Loucy (cell line): ENCODE measurements around the gene ING5.
"Not testable (repeated sequence)": the region's sequence is repeated elsewhere in the genome, so short reads cannot be mapped to it uniquely, and the experiment has no call there.

ENCODE experiments used
- H2AFZ ChIP-seq: fragments of 200-600 bp; sonication (generic); 2 replicates; pipeline ENCODE4 v1.6.0; 2016; ENCODE audit warnings: antibody characterized with exemption, mild to moderate bottlenecking, low read length, moderate library complexity
- H3F3A ChIP-seq: fragments of 200-600 bp; 2 replicates; pipeline ENCODE4 v1.6.0; 2016; ENCODE audit warnings: antibody characterized with exemption, low read depth, mild to moderate bottlenecking
- H3K27me3 ChIP-seq: fragments of 200-600 bp; sonication (generic); 2 replicates; pipeline ENCODE4 v1.6.1; 2014; ENCODE audit warnings: low read length, mild to moderate bottlenecking; ENCODE audit not compliant: insufficient read depth, poor library complexity, severe bottlenecking
- H3K36me3 ChIP-seq: fragments of 200-600 bp; sonication (generic); 2 replicates; pipeline ENCODE4 v1.6.1; 2016; ENCODE audit warnings: low read length; ENCODE audit not compliant: insufficient read depth
- H3K4me1 ChIP-seq: fragments of 200-600 bp; sonication (generic); 2 replicates; pipeline ENCODE4 v1.5.1; 2014; ENCODE audit warnings: low read length, mild to moderate bottlenecking; ENCODE audit not compliant: insufficient read depth, poor library complexity, severe bottlenecking
- H3K4me2 ChIP-seq: fragments of 200-600 bp; sonication (generic); 2 replicates; pipeline ENCODE4 v1.6.0; 2014; ENCODE audit warnings: antibody characterized with exemption, low read length, low read depth, mild to moderate bottlenecking; ENCODE audit not compliant: poor library complexity, severe bottlenecking
- H3K4me3 ChIP-seq: fragments of 200-600 bp; sonication (generic); 2 replicates; pipeline ENCODE4 v1.5.1; 2014; ENCODE audit warnings: low read length, mild to moderate bottlenecking, mixed read lengths; ENCODE audit not compliant: poor library complexity, severe bottlenecking
- H3K79me2 ChIP-seq: fragments of 200-600 bp; sonication (generic); 2 replicates; pipeline ENCODE4 v1.6.1; 2014; ENCODE audit warnings: low read length; ENCODE audit not compliant: insufficient read depth
- H3K9ac ChIP-seq: fragments of 200-600 bp; sonication (generic); 2 replicates; pipeline ENCODE4 v1.6.0; 2014; ENCODE audit warnings: mild to moderate bottlenecking, low read depth, low read length, moderate library complexity; ENCODE audit not compliant: poor library complexity, severe bottlenecking
- H3K9me2 ChIP-seq: fragments of 200-600 bp; sonication (generic); replicated peaks from 2 replicates; pipeline ENCODE4 v1.6.1; 2016; ENCODE audit warnings: low read depth, low read length, mixed read lengths
- H3K9me3 ChIP-seq: fragments of 200-600 bp; sonication (generic); 2 replicates; pipeline ENCODE4 v1.6.1; 2014; ENCODE audit warnings: mild to moderate bottlenecking, antibody characterized with exemption, low read length, low read depth; ENCODE audit not compliant: insufficient read depth
- H4K20me1 ChIP-seq: fragments of 200-600 bp; sonication (generic); 2 replicates; pipeline ENCODE4 v1.6.0; 2014; ENCODE audit warnings: antibody characterized with exemption, low read length, mild to moderate bottlenecking; ENCODE audit not compliant: insufficient read depth, poor library complexity, severe bottlenecking
- EZH2phosphoT487 ChIP-seq: fragments of 200-600 bp; IDR thresholded peaks from 2 replicates; pipeline ENCODE4 v1.6.1; 2018; ENCODE audit warnings: antibody characterized with exemption, mild to moderate bottlenecking, moderate library complexity, borderline replicate concordance
- TF ChIP-seq, protein P1 (sequence below): fragments of 200-600 bp; sonication (generic); conservative IDR thresholded peaks from 2 replicates; pipeline ENCODE4 v1.5.1; 2014; ENCODE audit warnings: mild to moderate bottlenecking, antibody characterized with exemption, low read length

The ING5 gene

DNA sequence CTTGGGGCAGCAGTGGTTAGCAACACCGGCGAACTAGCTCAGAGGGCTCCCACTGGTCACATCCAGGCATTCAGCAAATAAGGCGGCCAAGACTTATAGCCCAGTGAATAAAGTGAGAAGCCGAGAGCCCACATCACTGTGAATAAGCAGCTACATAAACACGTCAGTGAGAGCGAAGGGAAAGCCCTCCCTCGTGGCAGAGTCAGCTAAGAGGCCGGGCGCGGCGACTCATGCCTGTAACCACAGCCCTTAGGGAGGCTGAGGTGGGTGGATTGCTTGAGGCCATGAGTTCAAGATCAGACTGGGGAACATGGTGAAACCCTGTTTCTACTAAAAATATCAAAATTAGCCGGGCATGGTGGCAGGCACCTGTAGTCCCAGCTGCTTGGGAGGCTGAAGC is 37.8 kb downstream of the ING5 start:
- Histone ChIP-seq H3K4me1 (peaks cover 49% of the 10 kb centered on the region), H3K27me3 (no peaks in the 10 kb centered on the region), H3K79me2 (peaks cover 6% of the 10 kb centered on the region; the same call in 1 of the 2 replicates), H3F3A (no peaks in the 10 kb centered on the region), H3K9ac (no peak overlapping the region), H4K20me1 (peaks cover 2% of the 10 kb centered on the region), H2AFZ (no peak overlapping the region), H3K9me3 (no peaks in the 10 kb centered on the region), H3K4me2 (no peak overlapping the region), H3K4me3 (no peak overlapping the region), H3K9me2 (no peaks in the 10 kb centered on the region), H3K36me3 (peaks cover 2% of the 10 kb centered on the region; the same call in 1 of the 2 replicates)
- TF ChIP-seq EZH2phosphoT487: no peak
- TF ChIP-seq, protein P1, sequence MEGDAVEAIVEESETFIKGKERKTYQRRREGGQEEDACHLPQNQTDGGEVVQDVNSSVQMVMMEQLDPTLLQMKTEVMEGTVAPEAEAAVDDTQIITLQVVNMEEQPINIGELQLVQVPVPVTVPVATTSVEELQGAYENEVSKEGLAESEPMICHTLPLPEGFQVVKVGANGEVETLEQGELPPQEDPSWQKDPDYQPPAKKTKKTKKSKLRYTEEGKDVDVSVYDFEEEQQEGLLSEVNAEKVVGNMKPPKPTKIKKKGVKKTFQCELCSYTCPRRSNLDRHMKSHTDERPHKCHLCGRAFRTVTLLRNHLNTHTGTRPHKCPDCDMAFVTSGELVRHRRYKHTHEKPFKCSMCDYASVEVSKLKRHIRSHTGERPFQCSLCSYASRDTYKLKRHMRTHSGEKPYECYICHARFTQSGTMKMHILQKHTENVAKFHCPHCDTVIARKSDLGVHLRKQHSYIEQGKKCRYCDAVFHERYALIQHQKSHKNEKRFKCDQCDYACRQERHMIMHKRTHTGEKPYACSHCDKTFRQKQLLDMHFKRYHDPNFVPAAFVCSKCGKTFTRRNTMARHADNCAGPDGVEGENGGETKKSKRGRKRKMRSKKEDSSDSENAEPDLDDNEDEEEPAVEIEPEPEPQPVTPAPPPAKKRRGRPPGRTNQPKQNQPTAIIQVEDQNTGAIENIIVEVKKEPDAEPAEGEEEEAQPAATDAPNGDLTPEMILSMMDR: no peak

DNA sequence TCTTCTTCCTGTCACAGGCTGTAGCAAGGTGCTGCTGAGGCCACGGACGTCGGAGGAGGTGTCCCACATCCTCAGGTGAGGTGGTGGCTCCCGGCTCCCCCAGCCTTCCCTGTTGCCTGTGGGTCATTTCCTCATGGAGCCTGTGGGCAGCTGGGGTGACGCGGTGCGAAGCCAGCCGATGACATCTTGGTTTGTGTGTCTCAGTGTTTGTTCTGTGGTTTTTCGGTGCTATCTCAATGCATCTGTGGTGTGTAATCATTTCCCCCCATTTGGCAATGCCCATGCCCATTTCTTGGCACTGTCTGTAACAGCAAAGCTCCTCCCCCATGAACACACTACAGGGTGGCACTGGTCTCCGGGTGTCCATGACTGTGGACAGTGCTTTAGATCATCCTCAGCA is 39.2 kb downstream of the ING5 start:
- Histone ChIP-seq H3K9me3 (no peaks in the 10 kb centered on the region), H3K4me2 (peak overlapping the region; percentile 44), H3K4me1 (peaks cover 43% of the 10 kb centered on the region), H3K79me2 (no peaks in the 10 kb centered on the region), H3K36me3 (peaks cover 3% of the 10 kb centered on the region; the same call in 1 of the 2 replicates), H3K9me2 (no peaks in the 10 kb centered on the region), H3F3A (no peaks in the 10 kb centered on the region), H2AFZ (no peak overlapping the region), H3K9ac (no peak overlapping the region), H3K27me3 (no peaks in the 10 kb centered on the region), H3K4me3 (no peak overlapping the region), H4K20me1 (no peaks in the 10 kb centered on the region)
- no peak for TF ChIP-seq EZH2phosphoT487
- TF ChIP-seq, protein P1: no peak

DNA sequence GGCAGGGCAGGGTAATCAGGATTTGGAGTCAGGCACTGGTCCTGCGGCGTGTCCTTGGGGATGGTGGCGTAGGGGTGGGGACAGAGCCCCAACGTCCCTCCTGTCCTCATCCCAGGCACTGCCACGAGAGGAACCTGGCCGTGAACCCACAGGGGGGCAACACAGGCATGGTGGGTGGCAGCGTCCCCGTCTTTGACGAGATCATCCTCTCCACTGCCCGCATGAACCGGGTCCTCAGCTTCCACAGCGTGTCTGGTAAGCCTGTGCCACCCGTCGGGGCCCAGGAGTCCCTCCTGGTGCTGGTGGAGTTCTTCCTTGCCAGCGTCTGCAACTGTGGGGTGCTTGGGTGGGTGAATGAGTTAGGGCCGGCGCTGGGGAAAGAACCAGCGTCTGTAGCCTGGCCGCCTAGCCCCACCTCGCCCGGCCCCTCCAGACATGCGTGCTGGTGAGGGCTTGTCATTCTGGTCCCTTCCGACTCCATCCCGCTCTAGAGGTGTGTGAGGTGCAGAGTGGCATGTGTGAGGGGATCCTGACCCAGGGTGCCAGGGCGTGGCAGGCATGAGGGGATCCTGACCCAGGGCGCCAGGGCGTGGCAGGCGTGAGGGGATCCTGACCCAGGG is 40.6 kb downstream of the ING5 start:
- no peaks in the 10 kb centered on the region for H3K9me2 ChIP-seq
- H3K9ac ChIP-seq: no peak overlapping the region
- H3K4me3 ChIP-seq: no peak overlapping the region
- TF ChIP-seq, protein P1: no peak
- no peak for TF ChIP-seq EZH2phosphoT487
- H4K20me1 ChIP-seq: no peaks in the 10 kb centered on the region
- H3K27me3 ChIP-seq: no peaks in the 10 kb centered on the region
- no peaks in the 10 kb centered on the region for H3F3A ChIP-seq
- no peak overlapping the region for H2AFZ ChIP-seq
- H3K9me3 ChIP-seq: no peaks in the 10 kb centered on the region
- H3K4me1 ChIP-seq: peaks cover 35% of the 10 kb centered on the region
- H3K79me2 ChIP-seq: no peaks in the 10 kb centered on the region
- peaks cover 3% of the 10 kb centered on the region; the same call in 1 of the 2 replicates for H3K36me3 ChIP-seq
- H3K4me2 ChIP-seq: no peak overlapping the region

DNA sequence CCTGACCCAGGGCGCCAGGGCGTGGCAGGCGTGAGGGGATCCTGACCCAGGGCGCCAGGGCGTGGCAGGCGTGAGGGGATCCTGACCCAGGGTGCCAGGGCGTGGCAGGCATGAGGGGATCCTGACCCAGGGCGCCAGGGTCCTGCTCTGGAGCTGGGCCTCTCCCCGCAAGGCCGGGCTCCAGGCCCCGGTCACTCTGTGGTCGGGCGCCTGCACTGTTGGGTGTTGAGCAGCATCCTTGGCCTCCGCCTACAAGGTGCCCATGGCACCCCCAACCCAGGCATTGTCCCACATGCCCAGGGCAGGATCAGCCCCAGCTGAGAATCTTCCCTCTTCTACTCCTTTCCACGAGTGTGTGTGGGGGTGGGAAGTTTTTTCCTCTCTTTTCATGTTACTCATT is 41.2 kb downstream of the ING5 start:
- H3K9ac ChIP-seq, H2AFZ ChIP-seq, H4K20me1 ChIP-seq, H3K9me2 ChIP-seq, H3K79me2 ChIP-seq, H3K36me3 ChIP-seq, H3K4me2 ChIP-seq, H3K27me3 ChIP-seq, H3K4me3 ChIP-seq, H3F3A ChIP-seq, H3K9me3 ChIP-seq: not testable (repeated sequence)
- peaks cover 30% of the 10 kb centered on the region for H3K4me1 ChIP-seq
